ENCODE results near the gene NOP10. TPM values are rescaled to one million over a fixed set of nuclear protein-coding genes. Genes with fewer than 3 reads are reported as not detected.

The NOP10 gene
- total RNA-seq, 1 experiment from 2014 or later: 162 TPM

- 0 out of 2 replicates have a peak, but pooled peaks cover 3% of the 10 kb centered on the region for H3K36me3 ChIP-seq (ENCODE audit: low read depth)
- CTCF ChIA-PET: no interaction called here
- no peak overlapping the region for H3K27ac ChIP-seq
- peaks cover 15% of the 10 kb centered on the region for H3K79me2 ChIP-seq (ENCODE audit: low read depth)
- peaks cover 23% of the 10 kb centered on the region for H3F3A ChIP-seq (ENCODE audit: insufficient read depth, low read depth)
- H3K9me2 ChIP-seq (ENCODE audit: insufficient read depth): no peaks in the 10 kb centered on the region
- H3K4me1 ChIP-seq (replicated peaks; ENCODE audit: insufficient read depth): peaks cover 60% of the 10 kb centered on the region
- H3K9me3 ChIP-seq (ENCODE audit: insufficient read depth, low read depth): no peaks in the 10 kb centered on the region
- intact Hi-C loops (cut with micrococcal nuclease; ENCODE audit: unreplicated experiment): loop anchor here (10.0 kb wide), 1 partner anchor 139 kb away; the partner anchor contains the start of gene EMC4
- no peak for DNase-seq
- no peaks in the 10 kb centered on the region for H3K27me3 ChIP-seq (ENCODE audit: insufficient read depth, low read depth)
- no peak overlapping the region for H2AFZ ChIP-seq
- H3K4me3 ChIP-seq: no peak overlapping the region
- H3K4me2 ChIP-seq: no peak overlapping the region
- no peak for TF ChIP-seq CTCF (conservative IDR thresholded peaks at IDR 0.05)
- TF ChIP-seq EZH2 (IDR thresholded peaks at IDR 0.05; ENCODE audit: low read depth): no peak
- no TSS peak for BruUV-seq (replicated peaks)
- H4K20me1 ChIP-seq (ENCODE audit: insufficient read depth): no peaks in the 10 kb centered on the region
- POLR2A ChIA-PET (ENCODE audit: unreplicated experiment): no interaction called here
These were observed 21.1 kb upstream of the NOP10 start for GRCh38 chr15:34364041-34364440.

GRCh38 chr15:34362047-34362773 lies 19.3 kb upstream of the NOP10 start:
- TF ChIP-seq EZH2 (IDR thresholded peaks at IDR 0.05; ENCODE audit: low read depth) (no peak), CTCF (conservative IDR thresholded peaks at IDR 0.05) (no peak)
- peaks cover 15% of the 10 kb centered on the region for H3K79me2 ChIP-seq (ENCODE audit: low read depth)
- intact Hi-C loops (cut with micrococcal nuclease; ENCODE audit: unreplicated experiment): loop anchor here (10.0 kb wide), 1 partner anchor 137 kb away; the partner anchor contains the start of gene EMC4
- POLR2A ChIA-PET (ENCODE audit: unreplicated experiment): no interaction called here
- H3K4me1 ChIP-seq (replicated peaks; ENCODE audit: insufficient read depth): peaks cover 55% of the 10 kb centered on the region
- H3K36me3 ChIP-seq (ENCODE audit: low read depth): 0 out of 2 replicates have a peak, but pooled peaks cover 3% of the 10 kb centered on the region
- peak overlapping the region; percentile 58; the same call in 1 of the 2 replicates for H3K27ac ChIP-seq
- no peaks in the 10 kb centered on the region for H3K9me3 ChIP-seq (ENCODE audit: insufficient read depth, low read depth)
- no peaks in the 10 kb centered on the region for H4K20me1 ChIP-seq (ENCODE audit: insufficient read depth)
- no peaks in the 10 kb centered on the region for H3K9me2 ChIP-seq (ENCODE audit: insufficient read depth)
- H3K27me3 ChIP-seq (ENCODE audit: insufficient read depth, low read depth): no peaks in the 10 kb centered on the region
- DNase-seq: peak; percentile 37 to 74
- peaks cover 23% of the 10 kb centered on the region for H3F3A ChIP-seq (ENCODE audit: insufficient read depth, low read depth)
- CTCF ChIA-PET: no interaction called here
- no TSS peak for BruUV-seq (replicated peaks)
- peak overlapping the region; percentile 27; the same call in 1 of the 2 replicates for H3K4me2 ChIP-seq
- H2AFZ ChIP-seq: no peak overlapping the region
- no peak overlapping the region for H3K4me3 ChIP-seq

GRCh38 chr15:34361278-34361677 lies 18.3 kb upstream of the NOP10 start:
- peaks cover 15% of the 10 kb centered on the region for H3K79me2 ChIP-seq (ENCODE audit: low read depth)
- H3K27me3 ChIP-seq (ENCODE audit: insufficient read depth, low read depth): no peaks in the 10 kb centered on the region
- H3F3A ChIP-seq (ENCODE audit: insufficient read depth, low read depth): peaks cover 23% of the 10 kb centered on the region
- ChIA-PET POLR2A (ENCODE audit: unreplicated experiment) (no interaction called here), CTCF (no interaction called here)
- DNase-seq: no peak
- H3K27ac ChIP-seq: peak overlapping the region; percentile 22; the same call in 1 of the 2 replicates
- no peaks in the 10 kb centered on the region for H3K9me3 ChIP-seq (ENCODE audit: insufficient read depth, low read depth)
- 0 out of 2 replicates have a peak, but pooled peaks cover 3% of the 10 kb centered on the region for H3K36me3 ChIP-seq (ENCODE audit: low read depth)
- intact Hi-C loops (cut with micrococcal nuclease; ENCODE audit: unreplicated experiment): loop anchor here (10.0 kb wide), 1 partner anchor 136 kb away; the partner anchor contains the start of gene EMC4
- no peak overlapping the region for H2AFZ ChIP-seq
- H4K20me1 ChIP-seq (ENCODE audit: insufficient read depth): no peaks in the 10 kb centered on the region
- H3K4me1 ChIP-seq (replicated peaks; ENCODE audit: insufficient read depth): peaks cover 55% of the 10 kb centered on the region
- H3K4me3 ChIP-seq: no peak overlapping the region
- peak overlapping the region; percentile 37; the same call in 1 of the 2 replicates for H3K4me2 ChIP-seq
- no peak for TF ChIP-seq CTCF (conservative IDR thresholded peaks at IDR 0.05)
- TF ChIP-seq EZH2 (IDR thresholded peaks at IDR 0.05; ENCODE audit: low read depth): no peak
- no TSS peak for BruUV-seq (replicated peaks)
- H3K9me2 ChIP-seq (ENCODE audit: insufficient read depth): no peaks in the 10 kb centered on the region

Measured in PC-9 (cell line).